ENCODE measurements around the gene PXMP2. TPM values are rescaled to one million over a fixed set of nuclear protein-coding genes. Genes with fewer than 3 reads are reported as not detected.
A peak's percentile ranks its signal among the peaks of the same experiment; 100 is the strongest.

Gene PXMP2
- total RNA-seq (2014; rRNA removed), result 38.6 and 42.7 TPM in 2 replicates
- percentile 55 among the genes with signal in this experiment for Bru-seq, nascent RNA
- percentile 62 among the genes with signal in this experiment for BruChase-seq, experiment 1, labeled RNA remaining after a 6-hour chase
- percentile 59 among the genes with signal in this experiment for BruChase-seq, experiment 2, labeled RNA remaining after a 2-hour chase
- long read RNA-seq, transcript PXMP2-201 (5 exons, 957 nt), result major isoform, 37 of 56 reads
- long read RNA-seq, partial matches to known transcripts, result 14 of 56 reads
- long read RNA-seq, other reads (novel, unspliced or antisense), result 2 of 56 reads

DNA sequence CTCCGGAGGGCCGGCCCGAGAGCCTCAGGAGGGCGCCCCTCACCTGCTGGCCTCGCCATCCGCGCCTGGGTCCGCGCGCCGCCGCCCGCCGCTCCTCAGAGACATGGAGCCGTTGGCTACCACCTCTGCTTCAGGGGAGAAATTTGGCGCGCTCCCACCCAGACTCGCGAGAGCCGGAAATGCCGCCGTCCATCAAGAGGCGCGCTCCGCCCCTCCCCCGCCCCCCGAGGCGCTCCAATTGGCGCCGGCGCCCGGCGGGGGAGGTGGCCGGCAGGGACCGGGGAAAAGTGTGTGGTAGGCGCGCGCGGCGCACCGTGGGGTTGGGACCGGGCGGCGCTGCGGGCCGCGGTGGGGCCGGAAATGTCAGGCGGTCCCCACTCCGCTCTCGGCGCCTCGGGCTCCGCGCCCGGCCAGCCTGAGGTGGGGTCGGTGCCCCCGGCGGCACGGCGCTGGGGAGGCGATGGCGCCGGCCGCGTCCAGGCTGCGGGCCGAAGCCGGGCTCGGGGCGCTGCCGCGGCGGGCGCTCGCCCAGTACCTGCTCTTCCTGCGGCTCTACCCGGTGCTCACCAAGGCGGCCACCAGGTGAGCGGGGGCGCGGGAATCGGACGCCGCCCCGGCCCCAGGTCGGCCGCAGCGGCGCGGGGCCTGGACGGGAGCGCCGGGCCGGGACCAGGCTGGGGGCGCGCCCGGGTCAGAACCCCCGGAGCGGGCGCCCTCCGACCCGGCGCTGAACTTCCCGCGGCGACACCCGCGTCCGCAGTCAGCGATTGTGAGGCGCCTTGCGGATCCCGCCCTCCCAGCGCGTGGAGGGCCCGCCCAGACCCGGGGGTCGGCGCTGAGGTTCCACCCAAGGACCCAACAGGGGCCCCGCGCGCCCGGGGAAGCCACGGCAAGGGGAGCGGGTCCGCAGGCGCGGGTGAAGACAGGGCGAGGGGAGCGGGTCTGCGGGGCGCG, at the start of gene PXMP2, which contains the start of gene POLE:
Gene PXMP2 (plus strand): TSS at position 377 of the 954 bp plus-strand sequence. CDS start 84 bp downstream, at position 461.
Gene POLE (minus strand): TSS at position 132 of the 954 bp plus-strand sequence. CDS start 27 bp downstream, at position 105.
- no peaks in the 10 kb centered on the region for H3K9me3 ChIP-seq (ENCODE audit: low read length)
- peaks cover 11% of the 10 kb centered on the region; the same call in 1 of the 2 replicates for H3K36me3 ChIP-seq (ENCODE audit: low read depth, low read length)
- no peak for TF ChIP-seq EZH2phosphoT487 (IDR thresholded peaks at IDR 0.05; ENCODE audit: borderline replicate concordance, low read length)
- TF ChIP-seq CTCF (conservative IDR thresholded peaks at IDR 0.05; ENCODE audit: low read depth, low read length), result no peak
- TF ChIP-seq EZH2 (IDR thresholded peaks at IDR 0.05; ENCODE audit: low read length, unreplicated experiment), result no peak
- H2AFZ ChIP-seq (ENCODE audit: low read length), result peak within 1 kb of the TSS; percentile 71
- peaks cover 16% of the 10 kb centered on the region for H3K4me1 ChIP-seq (ENCODE audit: insufficient read depth, low read length)
- H3K9me2 ChIP-seq (replicated peaks; ENCODE audit: low read length), result no peaks in the 10 kb centered on the region
- no peak within 1 kb of the TSS for H3K27ac ChIP-seq (ENCODE audit: low read length)
- intact Hi-C loops (cut with micrococcal nuclease), result loop anchor here (5.0 kb wide), 1 partner anchor 75 kb away; the partner anchor contains the start of gene ANKLE2
- H3K79me2 ChIP-seq (ENCODE audit: low read length), result peaks cover 34% of the 10 kb centered on the region
- H3F3A ChIP-seq (ENCODE audit: low read length, unreplicated experiment), result no peaks in the 10 kb centered on the region
- ATAC-seq (peak; percentile 94), DNase-seq (peak; percentile 99)
- CTCF ChIA-PET, result no interaction called here
- no peaks in the 10 kb centered on the region for H3K27me3 ChIP-seq (ENCODE audit: low read length)
- peak within 1 kb of the TSS; percentile 88 for H3K4me2 ChIP-seq (ENCODE audit: low read length)
- no TSS peak for BruUV-seq (replicated peaks)
- peak within 1 kb of the TSS; percentile 81 for H3K4me3 ChIP-seq (ENCODE audit: low read length)
- H3K9ac ChIP-seq (ENCODE audit: low read length), result peak within 1 kb of the TSS; percentile 91
- POLR2A ChIA-PET (ENCODE audit: unreplicated experiment), result no interaction called here
- H4K20me1 ChIP-seq (ENCODE audit: low read length), result peaks cover 16% of the 10 kb centered on the region; the same call in 1 of the 2 replicates

GRCh38 chr12:132637811-132638210, 49.6 kb upstream of the PXMP2 start:
- CTCF ChIA-PET, result no interaction called here
- ATAC-seq (no peak), DNase-seq (no peak)
- no peaks in the 10 kb centered on the region for H3K79me2 ChIP-seq (ENCODE audit: low read length)
- H3K36me3 ChIP-seq (ENCODE audit: low read depth, low read length), result peaks cover 41% of the 10 kb centered on the region
- no peaks in the 10 kb centered on the region for H4K20me1 ChIP-seq (ENCODE audit: low read length)
- H3K27me3 ChIP-seq (ENCODE audit: low read length), result no peaks in the 10 kb centered on the region
- H3K4me1 ChIP-seq (ENCODE audit: insufficient read depth, low read length), result no peaks in the 10 kb centered on the region
- no peaks in the 10 kb centered on the region for H3K9me2 ChIP-seq (replicated peaks; ENCODE audit: low read length)
- H3K9ac ChIP-seq (ENCODE audit: low read length), result no peak overlapping the region
- POLR2A ChIA-PET (ENCODE audit: unreplicated experiment), result no interaction called here
- H3F3A ChIP-seq (ENCODE audit: low read length, unreplicated experiment), result no peaks in the 10 kb centered on the region
- H3K9me3 ChIP-seq (ENCODE audit: low read length), result no peaks in the 10 kb centered on the region
- no peak overlapping the region for H3K27ac ChIP-seq (ENCODE audit: low read length)
- no peak overlapping the region for H3K4me3 ChIP-seq (ENCODE audit: low read length)
- intact Hi-C loops (cut with micrococcal nuclease), result loop anchor here (1.0 kb wide), 1 partner anchor 38 kb away; no protein-coding TSS in a partner anchor
- BruUV-seq (replicated peaks), result no TSS peak
- no peak overlapping the region for H2AFZ ChIP-seq (ENCODE audit: low read length)
- TF ChIP-seq EZH2 (IDR thresholded peaks at IDR 0.05; ENCODE audit: low read length, unreplicated experiment) (no peak), CTCF (conservative IDR thresholded peaks at IDR 0.05; ENCODE audit: low read depth, low read length) (no peak), EZH2phosphoT487 (IDR thresholded peaks at IDR 0.05; ENCODE audit: borderline replicate concordance, low read length) (no peak)
- H3K4me2 ChIP-seq (ENCODE audit: low read length), result no peak overlapping the region
